ENCODE results near the gene AHSG.
A peak's percentile ranks its signal among the peaks of the same experiment; 100 is the strongest.
"Not testable (repeated sequence)": the region's sequence is repeated elsewhere in the genome, so short reads cannot be mapped to it uniquely, and the experiment has no call there.

AHSG gene

GRCh38 chr3:186612721-186613636 is at the start of gene AHSG:
AHSG (plus strand) TSS chr3:186613060; CDS start chr3:186613142, 82 bp downstream.
- DNase-seq (ENCODE audit: low read depth) = no peak

GRCh38 chr3:186564586-186564985 is 48.3 kb upstream of the AHSG start:
- DNase-seq (ENCODE audit: low read depth) = no peak

GRCh38 chr3:186566772-186567071 is 46.1 kb upstream of the AHSG start:
- no peak for DNase-seq (ENCODE audit: low read depth)

GRCh38 chr3:186567072-186567921 is 45.6 kb upstream of the AHSG start, which contains the start of gene TBCCD1:
TBCCD1 (minus strand) TSS chr3:186567339; CDS start chr3:186564329, 3,010 bp downstream.
- DNase-seq (ENCODE audit: low read depth) = peak; percentile 94

GRCh38 chr3:186569361-186569760 is 43.5 kb upstream of the AHSG start:
- not testable (repeated sequence) for DNase-seq (ENCODE audit: low read depth)

GRCh38 chr3:186569779-186570095 is 43.1 kb upstream of the AHSG start:
- no peak for DNase-seq (ENCODE audit: low read depth)

- peak; percentile 95 for DNase-seq (ENCODE audit: low read depth)
Measured at GRCh38 chr3:186570096-186570940, 42.5 kb upstream of the AHSG start, which contains the start of gene DNAJB11. DNAJB11 (plus strand) TSS chr3:186570720; CDS start chr3:186570898, 178 bp downstream.

GRCh38 chr3:186570941-186571643 is 41.8 kb upstream of the AHSG start:
- no peak for DNase-seq (ENCODE audit: low read depth)

GRCh38 chr3:186571644-186572013 is 41.2 kb upstream of the AHSG start:
- no peak for DNase-seq (ENCODE audit: low read depth)

- no peak for DNase-seq (ENCODE audit: low read depth)
Measured at GRCh38 chr3:186577521-186577920, 35.3 kb upstream of the AHSG start.

- no peak for DNase-seq (ENCODE audit: low read depth)
Measured at GRCh38 chr3:186580785-186581184, 32.1 kb upstream of the AHSG start.

- DNase-seq (ENCODE audit: low read depth) = no peak
Measured at GRCh38 chr3:186582541-186582940, 30.3 kb upstream of the AHSG start.

- DNase-seq (ENCODE audit: low read depth) = no peak
Measured at GRCh38 chr3:186583831-186584230, 29.0 kb upstream of the AHSG start.

- not testable (repeated sequence) for DNase-seq (ENCODE audit: low read depth)
Measured at GRCh38 chr3:186586245-186586644, 26.6 kb upstream of the AHSG start.

- no peak for DNase-seq (ENCODE audit: low read depth)
Measured at GRCh38 chr3:186587183-186587582, 25.7 kb upstream of the AHSG start.

GRCh38 chr3:186588632-186589031 is 24.2 kb upstream of the AHSG start:
- no peak for DNase-seq (ENCODE audit: low read depth)

- no peak for DNase-seq (ENCODE audit: low read depth)
Measured at GRCh38 chr3:186589121-186589520, 23.7 kb upstream of the AHSG start.

GRCh38 chr3:186589856-186590579 is 22.8 kb upstream of the AHSG start:
- no peak for DNase-seq (ENCODE audit: low read depth)

GRCh38 chr3:186590580-186591295 is 22.1 kb upstream of the AHSG start:
- DNase-seq (ENCODE audit: low read depth) = no peak

- no peak for DNase-seq (ENCODE audit: low read depth)
Measured at GRCh38 chr3:186592682-186593081, 20.2 kb upstream of the AHSG start.

Measured in stimulated activated CD8-positive, alpha-beta memory T cell treated with anti-CD3 and anti-CD28 coated beads, Interleukin-12 subunit alpha, Interleukin-12 subunit beta, amount 100 ng/mL, for 4 hours (primary cell).